RWPE1 (cell line): ENCODE results near the gene DUS2.
"Not testable (repeated sequence)": the region's sequence is repeated elsewhere in the genome, so short reads cannot be mapped to it uniquely, and the experiment has no call there.

ENCODE experiments used
- CTCF ChIA-PET: fragments of 350-600 bp; sonication (Branson Sonifier 250); formaldehyde crosslinking; extraction: SDS; loops from one replicate; lab custom pipeline; 2021; lab: Yijun Ruan, JAX
- POLR2A ChIA-PET: fragments of 400-600 bp; formaldehyde crosslinking; extraction: SDS; loops from one replicate; lab custom pipeline; 2020; ENCODE audit warnings: antibody characterized with exemption; ENCODE audit not compliant: low non-redundant PET; lab: Yijun Ruan, JAX
- DNase-seq: peaks from one replicate; pipeline ENCODE4 v3.0.0; 2012; ENCODE audit warnings: low spot score
- H3K27ac ChIP-seq: fragments of 450-650 bp; 2 replicates; pipeline ENCODE4 v1.5.1; 2017
- CTCF ChIP-seq: fragments of 450-650 bp; conservative IDR thresholded peaks from 2 replicates; pipeline ENCODE4 v1.5.1; 2017; ENCODE audit warnings: low read depth, mild to moderate bottlenecking

The DUS2 gene

GRCh38 chr16:67989322-67990017, 33.6 kb upstream of the DUS2 start:
- H3K27ac ChIP-seq, result no peak overlapping the region
- TF ChIP-seq CTCF, result no peak
- DNase-seq, result no peak
- CTCF ChIA-PET, result interaction anchor here (0.6 to 1.1 kb wide), 4 partner anchors 42 to 277 kb away, joined by 3 to 6 read pairs (median 4); no protein-coding TSS in a partner anchor
- POLR2A ChIA-PET, result no interaction called here

- DNase-seq, result no peak
- ChIA-PET POLR2A (no interaction called here), CTCF (interaction anchor here (2.7 kb wide), 1 partner anchor 51 kb away, joined by 18 read pairs; no protein-coding TSS in a partner anchor)
- H3K27ac ChIP-seq, result no peak overlapping the region
- TF ChIP-seq CTCF, result no peak
These were observed 33.1 kb upstream of the DUS2 start for GRCh38 chr16:67990018-67990386.

GRCh38 chr16:67992661-67993206, 30.4 kb upstream of the DUS2 start:
- POLR2A ChIA-PET, result no interaction called here
- H3K27ac ChIP-seq, result no peak overlapping the region
- CTCF ChIA-PET, result interaction anchor here (1.4 to 2.7 kb wide), 2 partner anchors 13 to 48 kb away, joined by 5 to 18 read pairs; no protein-coding TSS in a partner anchor
- TF ChIP-seq CTCF, result no peak
- no peak for DNase-seq

GRCh38 chr16:67993207-67994039, 29.7 kb upstream of the DUS2 start:
- DNase-seq, result peak; percentile 72
- POLR2A ChIA-PET, result interaction anchor here (0.6 kb wide), 1 partner anchor 30 kb away, joined by 3 read pairs; no protein-coding TSS in a partner anchor
- TF ChIP-seq CTCF, result peak; percentile 97
- H3K27ac ChIP-seq, result peak overlapping the region; percentile 53
- CTCF ChIA-PET, result interaction anchor here (0.5 to 0.8 kb wide), 3 partner anchors 25 to 49 kb away, joined by 4 to 7 read pairs (median 5); no protein-coding TSS in a partner anchor

- ChIA-PET CTCF (interaction anchor here (0.5 to 0.8 kb wide), 4 partner anchors 26 to 1459 kb away, joined by 4 to 7 read pairs (median 4); no protein-coding TSS in a partner anchor), POLR2A (interaction anchor here (0.6 kb wide), 1 partner anchor 29 kb away, joined by 3 read pairs; no protein-coding TSS in a partner anchor)
- peak overlapping the region; percentile 53 for H3K27ac ChIP-seq
- DNase-seq, result not testable (repeated sequence)
These were observed 29.1 kb upstream of the DUS2 start for GRCh38 chr16:67994040-67994408.

- no peak for DNase-seq
- CTCF ChIA-PET, result interaction anchor here (0.7 to 1.2 kb wide), 4 partner anchors 13 to 532 kb away, joined by 3 to 7 read pairs (median 6); no protein-coding TSS in a partner anchor
- POLR2A ChIA-PET, result no interaction called here
- TF ChIP-seq CTCF, result no peak
- H3K27ac ChIP-seq, result no peak overlapping the region
These were observed 27.7 kb upstream of the DUS2 start for GRCh38 chr16:67995423-67995822.
